ENCODE data around the gene SCGB1C1. TPM values are rescaled to one million over a fixed set of nuclear protein-coding genes. Genes with fewer than 3 reads are reported as not detected.

Gene SCGB1C1
- total and polyA plus RNA-seq, 10 of the 15 experiments (the other 5 are each of a cell fraction or from before 2014, with no cell fraction given), result not detected

DNA sequence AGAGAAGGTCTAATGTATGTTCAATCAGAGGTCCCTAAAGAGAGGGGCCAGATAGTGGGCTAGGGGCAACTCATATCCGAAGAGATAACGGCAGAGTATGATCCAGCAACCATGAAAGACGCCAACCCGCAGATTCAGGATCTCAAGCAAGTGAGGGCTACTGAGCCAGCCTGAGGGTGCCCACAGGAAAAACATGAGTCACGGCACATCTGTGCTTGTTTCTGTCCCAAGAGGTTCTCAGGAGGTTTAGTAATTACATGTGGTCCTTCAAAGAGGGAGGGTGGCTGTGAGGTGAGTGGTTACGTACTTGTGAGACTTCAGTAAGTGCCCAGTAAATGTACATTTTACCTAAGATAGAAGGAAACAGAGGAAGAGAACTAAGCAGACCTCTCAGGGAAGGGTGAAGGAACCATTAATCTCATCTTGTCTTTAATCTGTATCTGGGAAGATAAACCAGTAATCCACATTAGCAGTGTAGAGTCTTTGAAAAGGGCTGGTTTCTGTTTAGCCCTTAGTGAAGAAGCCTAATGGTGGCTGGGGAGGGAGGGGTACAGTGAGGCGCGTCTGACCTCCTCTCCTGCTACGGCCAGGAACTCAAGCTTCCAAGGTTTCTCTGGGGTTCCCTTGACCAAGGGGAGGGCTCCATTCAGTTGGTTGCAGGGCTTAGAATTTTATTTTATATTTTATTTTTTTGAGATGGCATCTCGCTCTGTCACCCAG lies 33.0 kb downstream of the SCGB1C1 start (continued):
- TF ChIP-seq, protein P1, sequence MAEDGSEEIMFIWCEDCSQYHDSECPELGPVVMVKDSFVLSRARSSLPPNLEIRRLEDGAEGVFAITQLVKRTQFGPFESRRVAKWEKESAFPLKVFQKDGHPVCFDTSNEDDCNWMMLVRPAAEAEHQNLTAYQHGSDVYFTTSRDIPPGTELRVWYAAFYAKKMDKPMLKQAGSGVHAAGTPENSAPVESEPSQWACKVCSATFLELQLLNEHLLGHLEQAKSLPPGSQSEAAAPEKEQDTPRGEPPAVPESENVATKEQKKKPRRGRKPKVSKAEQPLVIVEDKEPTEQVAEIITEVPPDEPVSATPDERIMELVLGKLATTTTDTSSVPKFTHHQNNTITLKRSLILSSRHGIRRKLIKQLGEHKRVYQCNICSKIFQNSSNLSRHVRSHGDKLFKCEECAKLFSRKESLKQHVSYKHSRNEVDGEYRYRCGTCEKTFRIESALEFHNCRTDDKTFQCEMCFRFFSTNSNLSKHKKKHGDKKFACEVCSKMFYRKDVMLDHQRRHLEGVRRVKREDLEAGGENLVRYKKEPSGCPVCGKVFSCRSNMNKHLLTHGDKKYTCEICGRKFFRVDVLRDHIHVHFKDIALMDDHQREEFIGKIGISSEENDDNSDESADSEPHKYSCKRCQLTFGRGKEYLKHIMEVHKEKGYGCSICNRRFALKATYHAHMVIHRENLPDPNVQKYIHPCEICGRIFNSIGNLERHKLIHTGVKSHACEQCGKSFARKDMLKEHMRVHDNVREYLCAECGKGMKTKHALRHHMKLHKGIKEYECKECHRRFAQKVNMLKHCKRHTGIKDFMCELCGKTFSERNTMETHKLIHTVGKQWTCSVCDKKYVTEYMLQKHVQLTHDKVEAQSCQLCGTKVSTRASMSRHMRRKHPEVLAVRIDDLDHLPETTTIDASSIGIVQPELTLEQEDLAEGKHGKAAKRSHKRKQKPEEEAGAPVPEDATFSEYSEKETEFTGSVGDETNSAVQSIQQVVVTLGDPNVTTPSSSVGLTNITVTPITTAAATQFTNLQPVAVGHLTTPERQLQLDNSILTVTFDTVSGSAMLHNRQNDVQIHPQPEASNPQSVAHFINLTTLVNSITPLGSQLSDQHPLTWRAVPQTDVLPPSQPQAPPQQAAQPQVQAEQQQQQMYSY (CRISPR knock-in tag; IDR thresholded peaks at IDR 0.05), result no peak
- no peak for TF ChIP-seq SREBF1 (IDR thresholded peaks at IDR 0.05; ENCODE audit: low read length)
- no peak for TF ChIP-seq STAT3 (IDR thresholded peaks at IDR 0.05; ENCODE audit: low read depth, low read length)
- TF ChIP-seq TCF3 (IDR thresholded peaks at IDR 0.05; ENCODE audit: borderline replicate concordance, insufficient read depth, low read depth, low read length), result no peak
- no peak for TF ChIP-seq NFYA (IDR thresholded peaks at IDR 0.05; ENCODE audit: borderline replicate concordance, low read depth, low read length)
- no peak for TF ChIP-seq MEF2A (IDR thresholded peaks at IDR 0.05; ENCODE audit: insufficient read depth, low read depth, low read length)
- peak; percentile 41 for TF ChIP-seq ATF7 (IDR thresholded peaks at IDR 0.05; ENCODE audit: low read depth)
- TF ChIP-seq, protein P2, sequence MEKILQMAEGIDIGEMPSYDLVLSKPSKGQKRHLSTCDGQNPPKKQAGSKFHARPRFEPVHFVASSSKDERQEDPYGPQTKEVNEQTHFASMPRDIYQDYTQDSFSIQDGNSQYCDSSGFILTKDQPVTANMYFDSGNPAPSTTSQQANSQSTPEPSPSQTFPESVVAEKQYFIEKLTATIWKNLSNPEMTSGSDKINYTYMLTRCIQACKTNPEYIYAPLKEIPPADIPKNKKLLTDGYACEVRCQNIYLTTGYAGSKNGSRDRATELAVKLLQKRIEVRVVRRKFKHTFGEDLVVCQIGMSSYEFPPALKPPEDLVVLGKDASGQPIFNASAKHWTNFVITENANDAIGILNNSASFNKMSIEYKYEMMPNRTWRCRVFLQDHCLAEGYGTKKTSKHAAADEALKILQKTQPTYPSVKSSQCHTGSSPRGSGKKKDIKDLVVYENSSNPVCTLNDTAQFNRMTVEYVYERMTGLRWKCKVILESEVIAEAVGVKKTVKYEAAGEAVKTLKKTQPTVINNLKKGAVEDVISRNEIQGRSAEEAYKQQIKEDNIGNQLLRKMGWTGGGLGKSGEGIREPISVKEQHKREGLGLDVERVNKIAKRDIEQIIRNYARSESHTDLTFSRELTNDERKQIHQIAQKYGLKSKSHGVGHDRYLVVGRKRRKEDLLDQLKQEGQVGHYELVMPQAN (conservative IDR thresholded peaks at IDR 0.05), result no peak
- TF ChIP-seq ASH2L (IDR thresholded peaks at IDR 0.05; ENCODE audit: borderline replicate concordance, low read depth), result no peak
- TF ChIP-seq SUPT20H (IDR thresholded peaks at IDR 0.05; ENCODE audit: borderline replicate concordance, control insufficient read depth, low read depth, low read length), result no peak
- TF ChIP-seq, protein P3, sequence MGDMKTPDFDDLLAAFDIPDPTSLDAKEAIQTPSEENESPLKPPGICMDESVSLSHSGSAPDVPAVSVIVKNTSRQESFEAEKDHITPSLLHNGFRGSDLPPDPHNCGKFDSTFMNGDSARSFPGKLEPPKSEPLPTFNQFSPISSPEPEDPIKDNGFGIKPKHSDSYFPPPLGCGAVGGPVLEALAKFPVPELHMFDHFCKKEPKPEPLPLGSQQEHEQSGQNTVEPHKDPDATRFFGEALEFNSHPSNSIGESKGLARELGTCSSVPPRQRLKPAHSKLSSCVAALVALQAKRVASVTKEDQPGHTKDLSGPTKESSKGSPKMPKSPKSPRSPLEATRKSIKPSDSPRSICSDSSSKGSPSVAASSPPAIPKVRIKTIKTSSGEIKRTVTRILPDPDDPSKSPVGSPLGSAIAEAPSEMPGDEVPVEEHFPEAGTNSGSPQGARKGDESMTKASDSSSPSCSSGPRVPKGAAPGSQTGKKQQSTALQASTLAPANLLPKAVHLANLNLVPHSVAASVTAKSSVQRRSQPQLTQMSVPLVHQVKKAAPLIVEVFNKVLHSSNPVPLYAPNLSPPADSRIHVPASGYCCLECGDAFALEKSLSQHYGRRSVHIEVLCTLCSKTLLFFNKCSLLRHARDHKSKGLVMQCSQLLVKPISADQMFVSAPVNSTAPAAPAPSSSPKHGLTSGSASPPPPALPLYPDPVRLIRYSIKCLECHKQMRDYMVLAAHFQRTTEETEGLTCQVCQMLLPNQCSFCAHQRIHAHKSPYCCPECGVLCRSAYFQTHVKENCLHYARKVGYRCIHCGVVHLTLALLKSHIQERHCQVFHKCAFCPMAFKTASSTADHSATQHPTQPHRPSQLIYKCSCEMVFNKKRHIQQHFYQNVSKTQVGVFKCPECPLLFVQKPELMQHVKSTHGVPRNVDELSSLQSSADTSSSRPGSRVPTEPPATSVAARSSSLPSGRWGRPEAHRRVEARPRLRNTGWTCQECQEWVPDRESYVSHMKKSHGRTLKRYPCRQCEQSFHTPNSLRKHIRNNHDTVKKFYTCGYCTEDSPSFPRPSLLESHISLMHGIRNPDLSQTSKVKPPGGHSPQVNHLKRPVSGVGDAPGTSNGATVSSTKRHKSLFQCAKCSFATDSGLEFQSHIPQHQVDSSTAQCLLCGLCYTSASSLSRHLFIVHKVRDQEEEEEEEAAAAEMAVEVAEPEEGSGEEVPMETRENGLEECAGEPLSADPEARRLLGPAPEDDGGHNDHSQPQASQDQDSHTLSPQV (IDR thresholded peaks at IDR 0.05), result no peak
- TF ChIP-seq, protein P4, sequence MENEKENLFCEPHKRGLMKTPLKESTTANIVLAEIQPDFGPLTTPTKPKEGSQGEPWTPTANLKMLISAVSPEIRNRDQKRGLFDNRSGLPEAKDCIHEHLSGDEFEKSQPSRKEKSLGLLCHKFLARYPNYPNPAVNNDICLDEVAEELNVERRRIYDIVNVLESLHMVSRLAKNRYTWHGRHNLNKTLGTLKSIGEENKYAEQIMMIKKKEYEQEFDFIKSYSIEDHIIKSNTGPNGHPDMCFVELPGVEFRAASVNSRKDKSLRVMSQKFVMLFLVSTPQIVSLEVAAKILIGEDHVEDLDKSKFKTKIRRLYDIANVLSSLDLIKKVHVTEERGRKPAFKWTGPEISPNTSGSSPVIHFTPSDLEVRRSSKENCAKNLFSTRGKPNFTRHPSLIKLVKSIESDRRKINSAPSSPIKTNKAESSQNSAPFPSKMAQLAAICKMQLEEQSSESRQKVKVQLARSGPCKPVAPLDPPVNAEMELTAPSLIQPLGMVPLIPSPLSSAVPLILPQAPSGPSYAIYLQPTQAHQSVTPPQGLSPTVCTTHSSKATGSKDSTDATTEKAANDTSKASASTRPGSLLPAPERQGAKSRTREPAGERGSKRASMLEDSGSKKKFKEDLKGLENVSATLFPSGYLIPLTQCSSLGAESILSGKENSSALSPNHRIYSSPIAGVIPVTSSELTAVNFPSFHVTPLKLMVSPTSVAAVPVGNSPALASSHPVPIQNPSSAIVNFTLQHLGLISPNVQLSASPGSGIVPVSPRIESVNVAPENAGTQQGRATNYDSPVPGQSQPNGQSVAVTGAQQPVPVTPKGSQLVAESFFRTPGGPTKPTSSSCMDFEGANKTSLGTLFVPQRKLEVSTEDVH (IDR thresholded peaks at IDR 0.05; ENCODE audit: low read depth, partially characterized antibody), result no peak
- no peak for TF ChIP-seq TCF7 (IDR thresholded peaks at IDR 0.05; ENCODE audit: borderline replicate concordance)
- TF ChIP-seq, protein P5, sequence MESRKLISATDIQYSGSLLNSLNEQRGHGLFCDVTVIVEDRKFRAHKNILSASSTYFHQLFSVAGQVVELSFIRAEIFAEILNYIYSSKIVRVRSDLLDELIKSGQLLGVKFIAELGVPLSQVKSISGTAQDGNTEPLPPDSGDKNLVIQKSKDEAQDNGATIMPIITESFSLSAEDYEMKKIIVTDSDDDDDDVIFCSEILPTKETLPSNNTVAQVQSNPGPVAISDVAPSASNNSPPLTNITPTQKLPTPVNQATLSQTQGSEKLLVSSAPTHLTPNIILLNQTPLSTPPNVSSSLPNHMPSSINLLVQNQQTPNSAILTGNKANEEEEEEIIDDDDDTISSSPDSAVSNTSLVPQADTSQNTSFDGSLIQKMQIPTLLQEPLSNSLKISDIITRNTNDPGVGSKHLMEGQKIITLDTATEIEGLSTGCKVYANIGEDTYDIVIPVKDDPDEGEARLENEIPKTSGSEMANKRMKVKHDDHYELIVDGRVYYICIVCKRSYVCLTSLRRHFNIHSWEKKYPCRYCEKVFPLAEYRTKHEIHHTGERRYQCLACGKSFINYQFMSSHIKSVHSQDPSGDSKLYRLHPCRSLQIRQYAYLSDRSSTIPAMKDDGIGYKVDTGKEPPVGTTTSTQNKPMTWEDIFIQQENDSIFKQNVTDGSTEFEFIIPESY (IDR thresholded peaks at IDR 0.05), result no peak
